Measurements from ENCODE around the gene ELMO1. TPM values are rescaled to one million over a fixed set of nuclear protein-coding genes. Genes with fewer than 3 reads are reported as not detected.
A peak's percentile ranks its signal among the peaks of the same experiment; 100 is the strongest.

The ELMO1 gene
- total and polyA plus RNA-seq, 8 donors: 18.2 to 55.3 (median 45.6) TPM

DNA sequence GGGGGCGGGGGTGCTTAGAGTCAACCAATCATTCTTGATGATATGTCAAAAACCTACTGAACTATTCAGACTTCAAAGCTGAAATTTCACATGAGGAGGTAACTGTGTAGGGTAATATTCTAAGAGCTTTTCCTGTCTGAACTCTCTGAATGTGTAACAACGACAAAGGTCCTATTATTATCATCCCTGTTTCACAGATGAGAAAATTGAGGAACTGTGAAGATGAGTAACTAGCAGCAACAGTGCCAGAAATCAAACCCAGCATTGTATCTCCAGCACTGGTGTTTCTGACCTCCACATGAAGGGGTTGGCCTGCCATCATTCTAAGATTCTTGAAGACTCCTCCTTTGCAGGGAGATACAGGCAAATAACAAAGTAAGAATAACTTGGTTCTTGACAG lies 429.7 kb downstream of the ELMO1 start:
- Histone ChIP-seq H3K4me3 (no peak overlapping the region), H3K27me3 (no peaks in the 10 kb centered on the region), H3K9me3 (no peaks in the 10 kb centered on the region), H3K4me1 (peaks cover 0 to 8% of the 10 kb centered on the region in 2 donors), H3K27ac (no peak overlapping the region), H3K36me3 (no peaks in the 10 kb centered on the region)
- TF ChIP-seq, protein P1, sequence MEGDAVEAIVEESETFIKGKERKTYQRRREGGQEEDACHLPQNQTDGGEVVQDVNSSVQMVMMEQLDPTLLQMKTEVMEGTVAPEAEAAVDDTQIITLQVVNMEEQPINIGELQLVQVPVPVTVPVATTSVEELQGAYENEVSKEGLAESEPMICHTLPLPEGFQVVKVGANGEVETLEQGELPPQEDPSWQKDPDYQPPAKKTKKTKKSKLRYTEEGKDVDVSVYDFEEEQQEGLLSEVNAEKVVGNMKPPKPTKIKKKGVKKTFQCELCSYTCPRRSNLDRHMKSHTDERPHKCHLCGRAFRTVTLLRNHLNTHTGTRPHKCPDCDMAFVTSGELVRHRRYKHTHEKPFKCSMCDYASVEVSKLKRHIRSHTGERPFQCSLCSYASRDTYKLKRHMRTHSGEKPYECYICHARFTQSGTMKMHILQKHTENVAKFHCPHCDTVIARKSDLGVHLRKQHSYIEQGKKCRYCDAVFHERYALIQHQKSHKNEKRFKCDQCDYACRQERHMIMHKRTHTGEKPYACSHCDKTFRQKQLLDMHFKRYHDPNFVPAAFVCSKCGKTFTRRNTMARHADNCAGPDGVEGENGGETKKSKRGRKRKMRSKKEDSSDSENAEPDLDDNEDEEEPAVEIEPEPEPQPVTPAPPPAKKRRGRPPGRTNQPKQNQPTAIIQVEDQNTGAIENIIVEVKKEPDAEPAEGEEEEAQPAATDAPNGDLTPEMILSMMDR (IDR thresholded peaks at IDR 0.05): no peak
- intact Hi-C loops (cut with DNase I): no loop called here
- no peak for ATAC-seq
- no peak for DNase-seq

DNA sequence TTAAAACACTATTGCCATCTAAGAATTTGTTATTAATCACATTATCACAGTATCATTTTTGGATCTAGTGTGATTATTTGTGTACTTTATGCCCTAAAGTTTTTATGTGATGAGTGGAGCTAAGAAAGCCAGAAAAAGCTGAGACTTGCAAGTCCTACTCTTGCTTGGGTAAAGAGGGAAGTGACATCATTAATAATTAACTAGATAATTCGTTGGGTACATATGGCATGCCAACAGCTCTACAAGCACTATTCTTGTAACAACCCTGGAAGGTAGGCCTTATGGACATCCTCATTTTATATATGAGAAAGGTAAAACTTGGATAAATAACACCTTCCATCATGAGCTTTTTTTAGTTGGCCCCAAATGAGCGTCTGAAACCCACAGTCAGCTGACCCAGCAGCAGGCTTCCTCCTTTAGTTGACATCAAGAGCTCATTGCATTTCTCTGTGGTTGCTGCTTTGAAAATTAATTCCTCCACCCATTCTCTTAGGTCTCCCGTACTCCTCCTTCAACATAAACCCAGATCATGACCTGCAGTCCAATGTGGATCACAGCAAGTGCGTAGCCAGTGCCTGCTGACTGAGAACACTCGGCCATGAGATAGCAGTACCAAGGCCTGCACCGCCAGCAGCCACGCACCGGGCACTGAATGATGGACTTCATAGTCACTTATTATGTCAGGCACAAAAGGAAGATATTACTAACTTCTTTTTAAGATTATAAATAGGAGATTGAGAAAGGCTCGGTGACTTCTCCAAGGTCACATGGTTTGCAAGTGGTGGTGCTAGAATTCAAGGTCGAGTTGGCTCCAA lies 432.4 kb downstream of the ELMO1 start:
- Histone ChIP-seq H3K4me3 (no peak overlapping the region), H3K27me3 (no peaks in the 10 kb centered on the region), H3K36me3 (peaks cover 0 to 23% of the 10 kb centered on the region in 2 donors), H3K9me3 (no peaks in the 10 kb centered on the region), H3K27ac (no peak overlapping the region), H3K4me1 (peaks cover 0 to 8% of the 10 kb centered on the region in 2 donors)
- DNase-seq (peak in 2 of 4 donors; percentile 12 to 63), ATAC-seq (peak; percentile 65)
- intact Hi-C loops (cut with DNase I): no loop called here
- TF ChIP-seq, protein P1 (IDR thresholded peaks at IDR 0.05): no peak

DNA sequence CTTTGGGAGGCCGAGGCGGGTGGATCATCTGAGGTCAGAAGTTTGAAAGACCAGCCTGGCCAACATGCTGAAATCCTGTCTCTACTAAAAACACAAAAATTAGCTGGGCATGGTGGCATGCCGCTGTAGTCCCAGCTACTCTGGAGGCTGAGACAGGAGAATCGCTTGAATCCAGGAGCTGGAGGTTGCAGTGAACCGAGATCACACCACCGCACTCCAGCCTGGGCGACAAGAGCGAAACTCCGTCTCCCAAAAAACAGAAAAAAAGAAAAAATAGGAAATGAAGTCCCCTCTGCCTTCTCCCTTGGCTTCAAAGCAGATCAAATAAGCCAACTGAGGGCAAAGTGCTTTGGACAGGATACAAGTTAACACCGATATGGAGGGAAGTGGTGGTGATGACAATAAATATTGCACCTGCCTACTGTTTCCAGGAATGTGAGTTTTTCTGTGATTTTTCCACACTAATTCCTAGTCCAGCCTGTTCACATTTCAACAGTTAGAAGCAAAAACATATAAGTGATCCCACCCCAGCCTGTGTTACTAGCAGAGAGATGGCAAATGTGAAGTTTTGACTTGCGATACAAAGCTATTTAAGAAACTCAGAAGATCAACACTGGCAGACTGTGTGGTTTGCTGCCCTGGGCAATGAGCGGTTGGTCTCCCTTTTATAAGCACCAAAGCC lies 433.2 kb downstream of the ELMO1 start:
- intact Hi-C loops (cut with DNase I): no loop called here

DNA sequence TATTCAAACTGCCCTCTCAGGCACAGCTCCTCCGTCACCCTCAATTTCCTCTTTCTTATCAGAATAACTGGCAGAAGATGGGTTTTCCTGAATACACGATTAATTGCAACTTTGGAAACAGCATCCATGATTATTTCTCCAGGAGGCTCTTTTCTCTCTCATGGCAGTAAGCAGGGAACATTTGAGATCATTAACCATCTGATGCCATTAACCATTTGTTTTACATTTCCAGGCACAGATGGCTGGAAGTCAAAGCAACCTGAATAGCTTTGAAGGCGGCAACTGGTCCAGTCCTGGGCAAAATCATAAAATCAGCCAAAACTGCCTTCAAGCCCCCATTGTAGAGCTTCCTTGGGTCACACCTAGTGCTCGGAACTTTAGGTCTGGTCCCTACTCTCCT lies 434.9 kb downstream of the ELMO1 start:
- intact Hi-C loops (cut with DNase I): no loop called here
- H3K27me3 ChIP-seq: no peaks in the 10 kb centered on the region
- no peak overlapping the region for H3K4me3 ChIP-seq
- no peak overlapping the region for H3K27ac ChIP-seq
- peaks cover 0 to 29% of the 10 kb centered on the region in 2 donors for H3K36me3 ChIP-seq
- TF ChIP-seq, protein P1 (IDR thresholded peaks at IDR 0.05): no peak
- no peaks in the 10 kb centered on the region for H3K9me3 ChIP-seq
- no peak for DNase-seq
- H3K4me1 ChIP-seq: peaks cover 0 to 8% of the 10 kb centered on the region in 2 donors
- no peak for ATAC-seq

More for the DNA sequence above, 433.2 kb downstream of the ELMO1 start:
- DNase-seq (no peak), ATAC-seq (no peak)
- Histone ChIP-seq H3K36me3 (peaks cover 0 to 29% of the 10 kb centered on the region in 2 donors), H3K27me3 (no peaks in the 10 kb centered on the region), H3K9me3 (no peaks in the 10 kb centered on the region), H3K4me3 (no peak overlapping the region), H3K4me1 (peaks cover 0 to 8% of the 10 kb centered on the region in 2 donors), H3K27ac (no peak overlapping the region)
- TF ChIP-seq, protein P1 (IDR thresholded peaks at IDR 0.05): no peak

Measured in left lung (tissue), 10 donors.